ENCODE results near the gene ABCB9.

DNA sequence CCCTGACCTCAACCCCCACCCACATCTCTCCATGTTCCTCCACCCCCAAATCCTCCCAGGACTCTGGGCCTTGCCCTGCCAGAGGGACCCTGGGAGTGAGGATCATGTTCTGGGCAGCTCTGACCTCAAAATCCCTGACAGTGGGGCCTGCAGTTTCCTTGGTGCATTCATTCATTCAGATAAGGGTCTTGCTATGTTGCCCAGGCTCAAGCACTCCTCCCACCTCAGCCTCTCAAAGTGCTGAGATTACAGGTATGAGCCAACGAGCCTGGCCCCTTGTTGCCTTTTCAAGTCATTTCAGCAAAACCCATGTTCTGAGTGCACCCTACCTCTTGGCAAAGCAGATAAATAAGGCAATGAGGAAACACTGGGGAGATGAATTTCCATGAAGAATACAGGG lies 43.8 kb upstream of the ABCB9 start:
- TF ChIP-seq POLR2A (IDR thresholded peaks at IDR 0.05), result no peak
- TF ChIP-seq, protein P1, sequence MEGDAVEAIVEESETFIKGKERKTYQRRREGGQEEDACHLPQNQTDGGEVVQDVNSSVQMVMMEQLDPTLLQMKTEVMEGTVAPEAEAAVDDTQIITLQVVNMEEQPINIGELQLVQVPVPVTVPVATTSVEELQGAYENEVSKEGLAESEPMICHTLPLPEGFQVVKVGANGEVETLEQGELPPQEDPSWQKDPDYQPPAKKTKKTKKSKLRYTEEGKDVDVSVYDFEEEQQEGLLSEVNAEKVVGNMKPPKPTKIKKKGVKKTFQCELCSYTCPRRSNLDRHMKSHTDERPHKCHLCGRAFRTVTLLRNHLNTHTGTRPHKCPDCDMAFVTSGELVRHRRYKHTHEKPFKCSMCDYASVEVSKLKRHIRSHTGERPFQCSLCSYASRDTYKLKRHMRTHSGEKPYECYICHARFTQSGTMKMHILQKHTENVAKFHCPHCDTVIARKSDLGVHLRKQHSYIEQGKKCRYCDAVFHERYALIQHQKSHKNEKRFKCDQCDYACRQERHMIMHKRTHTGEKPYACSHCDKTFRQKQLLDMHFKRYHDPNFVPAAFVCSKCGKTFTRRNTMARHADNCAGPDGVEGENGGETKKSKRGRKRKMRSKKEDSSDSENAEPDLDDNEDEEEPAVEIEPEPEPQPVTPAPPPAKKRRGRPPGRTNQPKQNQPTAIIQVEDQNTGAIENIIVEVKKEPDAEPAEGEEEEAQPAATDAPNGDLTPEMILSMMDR (IDR thresholded peaks at IDR 0.05), result no peak
